Stimulated activated CD4-positive, alpha-beta T cell treated with anti-CD3 and anti-CD28 coated beads, Interleukin-1b, Interleukin-23, amount 100 ng/mL, for 1 hour (primary cell): ENCODE data around the gene ZDHHC8.

ENCODE experiments used
- DNase-seq, 2 donors: peaks; one replicate each; pipeline ENCODE4 v3.0.0-alpha.2; 2020; ENCODE audit warnings: low read depth in 2 of 2

The ZDHHC8 gene

DNA sequence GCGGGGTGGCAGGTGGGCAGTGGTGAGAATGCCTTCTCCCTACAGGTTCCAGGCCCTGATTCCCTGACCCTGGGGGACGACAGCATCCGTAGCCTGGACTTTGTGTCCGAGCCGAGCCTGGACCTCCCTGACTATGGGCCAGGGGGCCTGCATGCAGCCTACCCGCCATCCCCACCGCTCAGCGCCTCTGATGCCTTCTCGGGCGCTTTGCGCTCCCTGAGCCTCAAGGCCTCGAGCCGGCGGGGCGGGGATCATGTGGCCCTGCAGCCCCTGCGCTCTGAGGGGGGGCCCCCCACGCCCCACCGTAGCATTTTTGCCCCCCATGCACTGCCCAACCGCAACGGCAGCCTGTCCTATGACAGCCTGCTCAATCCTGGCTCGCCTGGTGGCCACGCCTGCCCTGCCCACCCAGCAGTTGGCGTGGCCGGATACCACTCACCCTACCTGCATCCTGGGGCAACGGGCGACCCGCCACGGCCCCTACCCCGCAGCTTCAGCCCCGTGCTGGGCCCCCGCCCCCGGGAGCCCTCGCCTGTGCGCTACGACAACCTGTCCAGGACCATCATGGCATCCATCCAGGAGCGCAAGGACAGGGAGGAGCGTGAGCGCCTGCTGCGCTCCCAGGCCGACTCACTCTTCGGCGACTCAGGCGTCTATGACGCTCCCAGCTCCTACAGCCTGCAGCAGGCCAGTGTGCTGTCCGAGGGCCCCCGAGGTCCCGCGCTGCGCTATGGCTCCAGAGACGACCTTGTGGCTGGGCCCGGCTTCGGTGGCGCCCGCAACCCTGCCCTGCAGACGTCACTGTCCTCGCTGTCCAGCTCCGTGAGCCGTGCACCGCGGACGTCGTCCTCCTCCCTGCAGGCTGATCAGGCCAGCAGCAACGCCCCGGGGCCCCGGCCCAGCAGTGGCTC lies 11.4 kb downstream of the ZDHHC8 start:
- DNase-seq: no peak

DNA sequence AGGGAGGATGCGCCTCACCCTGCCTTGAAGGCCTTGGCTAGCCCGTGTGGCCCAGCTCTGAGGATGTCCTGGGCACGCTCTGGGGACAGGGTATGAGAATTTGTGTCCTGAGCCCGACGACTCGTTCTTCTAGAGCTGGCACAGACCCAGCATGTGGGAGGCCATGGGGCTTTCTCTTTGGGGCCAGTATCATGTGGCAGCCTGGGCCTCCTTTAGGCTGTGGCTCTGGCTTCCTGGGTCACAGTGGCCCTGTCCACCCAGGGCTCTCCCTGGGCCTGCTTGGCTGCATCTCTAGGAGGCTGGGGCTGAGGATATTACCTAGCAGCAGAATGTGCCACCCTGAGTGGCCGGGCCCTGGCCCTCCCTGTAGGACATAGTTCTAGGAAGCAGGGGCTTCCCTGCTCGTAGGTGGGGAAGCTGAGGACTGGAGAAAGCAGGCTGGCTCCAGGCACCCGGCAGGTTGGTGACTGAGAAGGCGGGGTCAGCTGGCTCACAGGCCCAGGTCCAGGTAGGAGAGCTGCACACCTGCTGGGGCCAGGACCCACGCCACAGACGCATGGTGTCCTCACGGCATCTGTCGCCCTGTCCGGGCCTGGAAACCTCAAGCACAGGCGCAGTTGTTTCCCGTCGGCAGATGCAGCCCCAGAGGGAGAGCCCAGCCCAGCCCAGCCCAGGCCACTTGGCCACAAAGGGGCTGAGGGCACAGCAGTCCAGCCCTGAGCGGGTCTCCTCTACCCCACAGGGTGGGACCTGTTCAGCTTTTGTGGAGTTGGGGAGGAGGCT lies 12.5 kb downstream of the ZDHHC8 start:
- no peak for DNase-seq

DNA sequence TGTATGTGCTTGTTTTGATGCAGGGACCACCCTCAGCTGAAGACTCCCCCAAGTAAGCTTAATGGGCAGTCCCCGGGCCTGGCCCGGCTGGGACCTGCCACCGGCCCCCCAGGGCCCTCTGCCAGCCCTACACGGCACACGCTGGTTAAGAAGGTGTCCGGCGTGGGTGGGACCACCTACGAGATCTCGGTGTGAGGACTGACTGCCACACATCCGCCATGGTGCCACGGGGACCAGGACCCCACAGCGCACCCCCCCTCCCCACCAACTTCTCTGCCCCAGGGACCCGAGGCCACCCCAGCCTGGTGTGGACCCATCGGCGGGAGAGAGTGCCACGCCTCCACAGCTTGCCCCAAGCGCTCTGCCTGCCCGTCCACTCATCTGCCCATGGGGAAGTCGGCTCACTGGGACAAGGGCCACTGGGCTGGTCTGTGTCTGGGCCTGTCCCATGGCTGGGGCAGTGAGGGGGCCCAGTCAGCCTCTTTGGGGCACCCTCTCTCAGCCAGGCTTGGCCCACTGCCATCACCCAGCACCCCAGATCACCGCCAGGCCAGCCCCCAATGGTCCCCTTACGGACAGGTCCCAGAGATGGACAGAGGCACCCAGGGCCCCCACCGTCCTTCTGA lies 13.7 kb downstream of the ZDHHC8 start:
- no peak for DNase-seq

DNA sequence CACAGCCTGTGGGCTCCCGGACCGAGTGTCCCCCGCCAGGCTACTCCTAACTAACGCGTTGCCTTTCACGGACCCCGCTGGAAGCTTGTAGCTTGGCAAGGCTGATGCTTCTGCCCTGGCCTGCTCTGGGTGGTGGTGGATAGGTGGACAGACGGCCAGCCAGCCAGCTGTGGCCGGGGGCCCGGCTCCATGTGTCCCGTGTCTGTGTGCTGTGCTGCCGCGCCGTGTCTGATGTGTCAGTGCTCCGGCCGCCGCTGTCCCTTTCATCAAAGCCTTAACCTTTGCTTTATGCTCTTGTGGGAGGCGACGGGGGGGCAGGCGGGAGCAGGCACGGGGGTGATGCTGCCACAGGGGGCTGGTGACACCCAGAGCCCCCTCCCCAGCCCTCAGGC lies 14.2 kb downstream of the ZDHHC8 start:
- no peak for DNase-seq

DNA sequence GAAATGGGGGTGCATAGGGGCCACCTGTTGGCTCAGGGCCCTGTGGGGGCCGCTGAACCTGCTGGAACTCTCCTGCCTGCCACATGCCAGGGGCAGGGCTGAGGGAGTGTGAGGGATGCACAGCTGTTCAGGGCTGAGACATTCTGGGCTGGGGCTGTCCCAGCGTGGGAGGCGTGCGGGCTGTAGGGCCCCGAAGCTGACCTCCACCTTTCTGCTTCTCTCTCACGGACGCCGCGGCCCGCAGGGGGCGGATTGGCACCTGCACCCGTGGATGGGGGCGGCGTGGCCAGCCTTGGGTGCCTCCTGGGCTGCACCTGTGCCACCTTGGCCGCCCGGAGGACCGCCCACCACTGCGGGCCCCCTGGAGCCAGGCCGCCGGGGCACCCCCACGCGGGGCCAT lies 15.2 kb downstream of the ZDHHC8 start:
- DNase-seq: no peak

DNA sequence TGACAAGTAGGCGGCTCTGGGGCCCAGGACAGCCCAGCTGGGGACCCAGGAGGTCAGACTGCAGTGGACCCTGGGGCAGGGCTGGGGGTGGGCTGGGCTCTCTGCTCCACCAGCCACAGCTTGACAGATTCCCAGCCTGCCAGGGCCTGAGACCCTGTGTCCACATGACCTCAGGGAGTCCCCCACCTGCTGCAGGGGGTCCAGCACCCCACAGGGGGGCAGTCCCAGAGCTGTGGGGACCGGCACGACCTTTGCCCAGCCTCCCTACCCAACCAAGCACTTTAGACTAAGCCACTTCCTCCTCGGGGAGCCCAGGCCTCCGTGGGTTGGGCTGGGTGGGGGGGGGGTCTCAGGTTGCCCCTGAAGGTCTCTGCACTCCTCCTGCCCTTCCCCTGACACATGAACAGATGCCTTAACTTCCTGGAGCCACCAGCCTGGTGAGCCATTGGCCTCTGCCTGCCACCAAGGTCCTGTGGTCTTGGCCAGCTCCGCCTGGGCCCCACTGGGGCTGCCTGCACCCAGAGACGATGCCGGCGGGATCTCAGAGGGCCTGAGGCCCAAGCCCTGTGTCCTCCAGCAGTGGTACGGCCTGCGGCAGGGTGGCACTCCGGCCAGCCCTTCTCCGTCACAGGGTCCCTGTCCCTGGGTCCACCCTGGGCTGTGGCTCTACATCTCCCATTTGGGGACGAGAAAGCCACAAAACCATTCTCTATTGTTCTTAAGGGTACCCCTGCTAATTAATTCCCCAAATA lies 15.8 kb downstream of the ZDHHC8 start:
- DNase-seq: no peak

DNA sequence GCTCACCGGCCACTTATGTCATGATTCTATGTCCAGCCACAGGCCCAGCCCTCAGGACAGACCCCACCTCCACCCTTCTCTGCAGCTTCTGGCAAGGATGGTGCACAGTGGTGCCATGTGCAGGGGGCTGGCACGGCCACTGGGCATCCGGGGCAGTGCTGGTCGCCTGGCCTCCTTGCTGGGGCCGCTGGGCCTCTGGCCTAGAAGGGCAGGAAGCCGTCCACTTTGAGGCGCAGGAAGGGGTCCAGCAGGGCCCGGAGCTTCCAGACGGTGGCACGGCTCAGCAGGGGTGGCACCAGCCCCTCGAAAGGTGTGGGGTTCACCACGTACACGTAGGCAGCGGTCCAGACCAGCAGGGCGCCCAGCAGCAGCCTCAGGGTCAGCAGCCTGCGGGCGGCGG lies 16.8 kb downstream of the ZDHHC8 start:
- no peak for DNase-seq

DNA sequence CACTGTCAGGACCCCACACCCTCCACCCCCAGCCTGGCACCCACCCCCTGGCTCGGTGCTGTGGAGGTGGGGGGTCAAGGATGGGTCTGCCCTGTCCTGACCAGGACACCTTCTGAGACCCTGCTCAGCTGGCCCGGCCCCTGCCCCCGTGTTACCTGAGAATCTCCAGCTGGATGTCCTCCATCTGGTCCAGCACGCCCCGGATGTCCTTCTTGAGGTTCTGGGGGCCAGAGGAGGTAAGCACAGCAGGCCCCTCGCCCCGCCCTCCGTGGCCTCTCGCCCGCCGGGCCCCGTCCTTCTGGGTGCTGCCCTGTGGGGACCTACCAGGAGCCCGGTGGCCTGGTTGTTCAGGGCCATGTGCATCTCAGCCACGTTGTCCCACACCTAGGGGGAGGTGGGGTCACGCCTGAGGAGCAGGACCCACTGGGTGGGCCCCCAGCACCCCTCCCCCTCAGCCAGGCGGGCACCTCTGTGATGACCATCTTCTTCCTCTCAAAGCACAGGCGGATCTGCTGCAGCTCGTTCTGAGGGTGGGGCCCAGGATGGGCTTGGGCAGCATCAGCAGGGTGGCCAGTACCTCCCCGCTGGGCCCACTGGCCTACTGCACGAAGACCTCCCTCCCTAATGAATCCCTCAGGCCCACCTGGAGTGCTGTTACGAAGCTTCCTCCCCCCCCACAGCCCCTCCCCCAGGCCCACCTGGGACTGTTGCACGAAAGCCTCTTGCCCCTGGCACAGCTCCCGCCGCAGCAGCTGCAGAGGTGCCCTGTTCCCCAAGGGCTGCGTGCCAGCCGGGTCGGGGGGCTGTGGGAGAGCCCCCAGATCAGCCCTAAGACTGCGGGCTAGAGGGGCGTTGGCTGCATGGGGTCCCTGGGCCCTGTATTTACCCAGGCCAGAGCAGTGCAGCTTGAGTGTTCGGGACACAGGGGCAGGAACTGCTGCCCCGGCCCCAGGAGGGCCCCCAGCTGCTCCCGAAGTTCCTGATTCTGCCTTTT lies 17.9 kb downstream of the ZDHHC8 start:
- no peak for DNase-seq

DNA sequence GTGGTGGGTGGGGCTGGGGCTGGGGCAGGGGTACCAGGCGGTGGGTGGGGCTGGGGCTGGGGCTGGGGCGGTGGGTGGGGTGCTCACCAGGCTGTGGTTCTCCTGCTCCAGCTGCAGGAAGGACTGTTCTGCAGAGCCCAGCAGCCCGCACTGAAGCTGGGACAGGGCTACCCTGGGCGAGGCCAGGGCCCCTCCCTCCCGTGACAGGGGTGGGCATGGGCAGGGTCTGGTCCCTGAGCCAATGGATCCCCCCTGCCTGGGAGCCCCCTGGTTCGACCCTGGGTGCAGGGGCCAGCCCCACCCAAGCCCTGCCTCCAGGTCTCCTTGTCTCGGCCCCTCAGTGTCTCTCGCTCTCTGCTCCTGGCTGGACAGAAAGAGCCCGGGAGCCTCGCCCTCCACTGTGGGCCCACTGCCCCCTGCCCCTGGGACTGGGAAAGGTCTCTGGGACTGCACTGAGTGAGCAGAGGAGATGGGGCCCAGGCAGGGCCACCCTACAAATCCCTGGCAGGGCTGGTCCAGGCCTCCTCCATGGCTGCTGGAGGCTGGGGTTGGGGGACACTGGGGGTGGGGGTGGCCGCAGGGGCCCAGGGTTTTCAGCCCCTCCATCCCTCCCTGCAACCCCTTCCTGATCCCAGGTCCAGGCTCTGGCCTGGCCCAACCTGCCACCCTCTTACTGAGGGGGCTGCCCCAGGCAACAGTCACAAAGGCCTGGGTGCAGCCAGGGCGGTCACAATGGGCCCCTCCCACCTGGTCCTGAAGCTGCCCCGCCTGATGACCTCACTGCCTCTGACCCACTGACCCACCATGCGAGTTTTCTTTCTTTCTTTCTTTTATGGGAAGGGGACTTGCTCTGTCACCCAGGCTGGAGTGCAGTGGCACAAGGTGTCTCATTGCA lies 19.0 kb downstream of the ZDHHC8 start, which contains the start of gene CCDC188:
CCDC188 (minus strand) TSS at position 675 of the 895 bp plus-strand sequence; CDS start at position 606, 69 bp downstream.
- no peak for DNase-seq

DNA sequence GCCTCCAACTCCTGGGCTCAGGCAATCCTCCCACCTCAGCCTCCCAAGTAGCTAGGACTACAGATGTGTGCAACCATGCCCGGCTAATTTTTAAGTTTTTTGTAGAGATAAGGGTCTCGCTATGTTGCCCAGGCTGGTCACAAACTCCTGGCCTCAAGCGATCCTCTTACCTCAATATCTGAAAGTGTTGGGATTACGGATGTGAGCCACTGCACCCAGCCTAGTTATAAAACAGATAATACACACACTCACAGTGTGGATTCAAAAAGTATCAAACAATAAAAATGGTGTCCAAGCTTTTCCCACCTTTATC lies 19.6 kb downstream of the ZDHHC8 start:
- no peak for DNase-seq

DNA sequence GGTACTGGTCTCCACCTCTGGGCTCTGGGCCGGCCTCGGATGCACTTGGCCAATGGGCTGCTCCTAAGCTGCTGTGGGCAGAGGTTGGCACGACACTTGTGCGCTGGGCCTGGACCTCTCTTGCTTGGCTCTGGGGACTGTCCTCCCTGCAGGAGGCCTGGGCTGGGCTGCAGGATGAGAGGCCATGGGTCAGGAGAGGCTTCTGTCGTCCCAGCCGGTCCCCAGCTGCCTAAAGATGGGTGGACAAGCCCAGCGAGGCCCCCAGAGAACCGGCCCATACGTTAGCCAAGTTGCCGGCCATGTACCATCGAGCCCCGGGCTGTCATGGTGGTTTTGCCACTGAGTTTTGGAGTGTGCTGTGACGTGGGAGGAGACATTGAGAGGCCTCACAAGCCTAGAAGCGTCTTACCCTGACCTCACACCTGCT lies 20.9 kb downstream of the ZDHHC8 start:
- DNase-seq: no peak

DNA sequence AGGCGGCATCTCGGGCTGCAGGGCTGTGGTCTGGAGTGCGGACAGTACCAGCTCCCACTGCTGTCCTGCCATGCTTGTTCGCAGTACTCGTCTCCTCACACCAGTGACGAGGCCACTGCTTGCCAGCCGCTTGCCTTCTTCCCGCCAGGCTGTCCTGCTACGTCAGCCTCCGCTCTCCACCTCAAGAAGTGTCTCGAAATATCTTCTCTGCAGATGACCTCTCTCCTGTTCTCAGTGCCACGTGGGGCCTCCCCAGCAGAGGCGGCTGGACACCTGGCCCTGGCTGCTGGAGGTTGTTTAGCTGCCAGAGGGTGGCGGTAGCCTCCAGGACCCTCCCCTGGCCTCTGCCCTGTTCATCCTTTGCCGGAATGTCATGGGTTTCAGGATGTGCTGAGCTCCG lies 22.3 kb downstream of the ZDHHC8 start:
- DNase-seq: no peak

DNA sequence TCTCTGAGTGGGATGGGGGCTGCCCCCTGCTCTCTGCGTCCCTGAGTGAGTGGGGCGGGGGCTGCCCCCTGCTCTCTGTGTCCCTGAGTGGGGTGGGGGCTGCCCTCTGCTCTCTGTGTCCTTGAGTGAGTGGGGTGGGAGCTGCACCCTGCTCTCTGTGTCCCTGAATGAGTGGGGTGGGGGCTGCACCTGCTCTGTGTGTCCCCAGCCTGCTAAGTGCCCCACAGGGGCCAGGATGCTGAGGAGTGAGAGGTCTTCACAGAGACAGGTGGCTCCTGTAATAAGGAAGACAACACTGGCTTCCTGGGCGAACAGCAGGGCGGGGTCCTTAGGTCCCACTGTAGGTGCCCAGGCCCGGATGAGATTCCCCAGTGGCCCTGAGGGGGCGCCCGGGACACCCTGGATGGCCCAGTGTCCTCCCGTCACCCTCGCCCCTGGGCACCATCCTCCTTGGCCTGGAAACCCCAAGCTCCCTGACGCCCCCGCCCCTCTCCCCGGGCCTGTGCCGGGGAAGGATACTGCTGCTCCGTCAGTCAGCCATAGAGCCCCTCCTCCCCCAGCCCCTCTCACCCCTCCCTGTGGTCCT lies 23.1 kb downstream of the ZDHHC8 start:
- no peak for DNase-seq

DNA sequence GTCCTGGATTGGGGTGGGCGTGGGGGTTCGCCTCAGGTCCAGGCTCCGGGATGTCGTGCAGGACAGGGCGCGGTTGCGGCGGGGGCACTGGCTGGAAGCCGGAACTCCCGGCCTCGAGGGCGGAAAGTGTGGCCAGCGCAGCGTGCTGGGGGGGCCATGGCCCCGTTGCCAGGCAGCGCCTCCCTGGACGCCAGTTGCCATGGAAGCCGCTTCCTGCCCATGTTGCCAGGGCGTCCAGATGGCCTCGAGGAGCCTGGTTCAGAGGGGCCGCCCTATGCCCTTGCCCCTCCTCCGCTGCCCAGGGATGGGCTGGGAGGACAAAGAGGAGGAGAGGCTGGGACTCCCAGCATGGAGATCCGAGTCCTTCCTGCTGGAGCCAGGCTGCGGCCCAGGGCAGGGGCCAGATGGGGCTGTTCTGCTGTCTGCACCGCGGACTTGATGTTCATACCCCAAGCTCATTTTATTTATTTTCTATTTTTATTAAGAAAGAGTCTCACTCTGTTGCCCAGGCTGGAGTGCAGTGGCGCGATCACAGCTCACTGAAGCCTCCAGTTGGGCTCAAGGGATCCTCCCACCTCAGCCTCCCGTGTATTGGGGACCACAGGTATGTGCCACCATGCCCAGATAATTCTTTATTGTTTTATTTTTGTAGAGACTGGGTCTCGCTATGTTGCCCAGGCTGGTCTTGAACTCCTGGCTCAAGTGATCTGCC lies 23.9 kb downstream of the ZDHHC8 start:
- DNase-seq: no peak

DNA sequence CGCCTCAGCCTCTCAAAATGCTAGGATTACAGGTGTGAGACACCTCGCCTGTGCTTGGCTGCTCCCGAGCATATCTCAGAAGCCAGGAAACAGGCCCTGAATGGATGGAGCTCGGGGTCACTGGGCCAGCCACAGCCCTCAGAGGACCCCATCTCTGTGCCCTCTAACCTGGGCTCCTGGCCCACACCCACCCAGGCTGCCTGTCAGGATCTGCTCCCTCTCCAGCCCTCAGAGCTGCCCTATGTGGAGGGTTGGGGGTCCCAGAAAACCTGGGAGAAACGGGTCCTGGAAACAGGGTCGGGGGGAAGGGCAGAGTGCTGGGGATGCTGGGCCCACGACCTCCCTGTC lies 24.4 kb downstream of the ZDHHC8 start:
- DNase-seq: no peak

DNA sequence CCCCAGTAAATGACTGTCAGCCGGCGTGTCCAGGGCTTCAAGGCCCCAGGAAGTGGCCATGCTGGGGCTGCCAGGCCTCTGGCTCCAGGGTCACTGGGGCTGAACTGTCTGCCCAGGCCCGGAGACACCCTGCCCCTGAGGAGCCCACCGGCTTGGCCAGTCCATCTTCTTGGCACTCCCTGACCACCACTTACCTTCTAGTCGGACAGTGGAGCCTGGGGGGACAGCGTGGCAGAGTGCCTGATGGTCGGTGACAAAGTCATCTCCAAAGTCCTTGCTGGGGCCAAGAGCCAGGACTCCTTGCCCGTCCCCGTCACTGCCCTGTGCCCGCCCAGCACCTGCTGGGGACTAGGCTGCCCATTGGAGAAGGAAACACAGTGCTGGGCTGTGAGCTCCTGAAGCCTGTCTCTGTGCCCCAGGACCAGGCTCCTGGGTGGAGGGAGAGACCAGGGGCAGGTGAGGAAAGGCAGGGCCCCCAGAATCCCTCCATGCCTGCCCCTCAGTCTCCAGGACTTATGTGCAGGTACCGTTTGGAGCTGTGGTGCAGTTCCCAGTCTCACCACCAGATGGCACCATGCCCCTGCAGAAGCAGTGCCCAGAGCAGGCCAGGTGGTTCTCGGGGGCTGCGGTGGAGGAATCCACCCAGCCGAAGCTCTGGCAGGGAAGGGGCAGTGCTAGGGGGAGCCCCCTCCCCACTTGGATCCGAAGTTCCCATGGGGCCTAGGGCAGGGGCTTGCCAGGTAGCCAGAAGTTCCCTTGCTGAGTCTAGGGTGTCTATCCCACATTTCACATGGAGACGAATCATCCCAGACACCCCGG lies 25.2 kb downstream of the ZDHHC8 start:
- peak; percentile 71 to 92 for DNase-seq

DNA sequence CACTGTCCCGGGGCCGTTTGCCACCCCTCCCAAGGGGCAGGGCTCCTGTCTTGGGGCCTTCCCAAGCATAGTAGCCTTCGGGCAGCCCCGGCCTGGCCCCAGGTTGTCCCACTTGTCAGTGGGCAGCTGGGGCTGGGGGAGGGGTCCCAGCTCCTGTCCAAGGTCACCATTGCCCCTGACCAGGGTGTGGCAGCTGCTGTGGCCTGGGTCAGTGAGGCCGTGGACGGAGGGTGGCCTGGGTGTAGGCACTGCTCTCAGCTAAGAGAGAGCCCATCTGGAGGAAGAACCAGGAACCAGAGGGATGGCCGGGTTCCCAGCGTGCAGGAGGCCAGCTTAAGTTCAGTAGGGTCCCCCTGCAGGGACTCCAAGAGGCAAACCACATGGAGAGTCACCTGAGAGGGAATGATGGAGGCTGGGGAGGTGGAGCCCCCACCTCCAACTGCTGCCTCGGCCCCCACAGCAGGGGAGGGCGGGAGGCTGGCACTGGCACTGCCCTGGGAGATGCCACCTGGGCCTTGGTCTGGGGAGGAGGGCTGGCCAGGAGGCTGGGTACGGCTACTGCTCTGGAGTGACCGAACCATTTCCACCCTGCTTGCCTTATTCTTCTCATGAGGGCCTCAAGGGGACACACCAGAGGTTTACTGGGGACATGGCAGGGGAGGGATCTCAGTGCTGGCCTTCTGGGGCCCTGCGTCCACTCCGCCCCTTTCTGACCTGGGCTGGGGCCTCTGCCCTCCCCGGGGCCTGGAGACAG lies 26.0 kb downstream of the ZDHHC8 start:
- no peak for DNase-seq
